Adipocyte (in vitro differentiated cells): Measurements from ENCODE around the gene ALMS1.

Experiments used
- DNase-seq: peaks from one replicate; pipeline ENCODE4 v3.0.0-alpha.2; 2015; ENCODE audit warnings: low read depth
- H3K27me3 ChIP-seq: replicated peaks from 2 replicates; pipeline ENCODE4 v1.7.0; 2013; ENCODE audit warnings: mild to moderate bottlenecking, low read length, moderate library complexity; ENCODE audit not compliant: control insufficient read depth, insufficient read depth
- H3K36me3 ChIP-seq: 2 replicates; pipeline ENCODE4 v1.7.0; 2013; ENCODE audit warnings: low read length, mild to moderate bottlenecking, moderate library complexity; ENCODE audit not compliant: control insufficient read depth, insufficient read depth, severe bottlenecking
- H3K4me1 ChIP-seq: 2 replicates; pipeline ENCODE4 v1.7.0; 2013; ENCODE audit warnings: mild to moderate bottlenecking, low read length, moderate library complexity; ENCODE audit not compliant: control insufficient read depth, insufficient read depth
- H3K4me3 ChIP-seq: 2 replicates; pipeline ENCODE4 v1.7.0; 2013; ENCODE audit warnings: mild to moderate bottlenecking, low read length, moderate library complexity
- H3K9ac ChIP-seq: 2 replicates; pipeline ENCODE4 v1.7.0; 2013; ENCODE audit warnings: mild to moderate bottlenecking, low read length, moderate library complexity
- H3K9me3 ChIP-seq: 2 replicates; pipeline ENCODE4 v1.7.0; 2013; ENCODE audit warnings: mild to moderate bottlenecking, low read length, moderate library complexity; ENCODE audit not compliant: control insufficient read depth

The ALMS1 gene

GRCh38 chr2:73406996-73407395 lies 21.4 kb downstream of the ALMS1 start:
- H3K4me1 ChIP-seq = no peaks in the 10 kb centered on the region
- H3K9me3 ChIP-seq = peaks cover 14% of the 10 kb centered on the region
- no peak for DNase-seq
- H3K27me3 ChIP-seq = no peaks in the 10 kb centered on the region
- H3K4me3 ChIP-seq = no peak overlapping the region
- H3K9ac ChIP-seq = no peak overlapping the region
- no peaks in the 10 kb centered on the region for H3K36me3 ChIP-seq

DNA sequence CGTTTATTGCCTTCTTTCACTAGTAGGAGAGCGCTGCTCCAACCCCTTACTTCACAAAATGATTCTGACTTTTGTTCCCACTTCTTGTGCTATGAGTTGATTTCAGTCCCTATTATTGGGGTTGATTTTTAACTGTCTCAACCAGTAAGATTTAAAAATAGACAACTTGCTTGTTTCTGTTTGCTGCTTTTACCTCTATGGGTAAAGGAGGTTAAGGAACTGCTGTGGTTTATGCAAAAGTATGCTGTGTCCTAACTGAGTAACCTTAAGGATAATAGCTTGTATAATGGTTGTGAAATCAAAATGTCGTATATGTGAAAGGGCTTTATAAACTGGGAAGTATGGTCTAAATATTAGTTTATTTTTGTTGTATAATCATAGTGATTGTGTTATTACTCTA lies 22.6 kb downstream of the ALMS1 start:
- peaks cover 10% of the 10 kb centered on the region for H3K9me3 ChIP-seq
- DNase-seq = no peak
- no peak overlapping the region for H3K9ac ChIP-seq
- H3K27me3 ChIP-seq = no peaks in the 10 kb centered on the region
- H3K4me1 ChIP-seq = no peaks in the 10 kb centered on the region
- no peaks in the 10 kb centered on the region for H3K36me3 ChIP-seq
- H3K4me3 ChIP-seq = no peak overlapping the region

- Histone ChIP-seq H3K27me3 (no peaks in the 10 kb centered on the region), H3K9me3 (no peaks in the 10 kb centered on the region), H3K9ac (no peak overlapping the region), H3K4me3 (no peak overlapping the region), H3K36me3 (no peaks in the 10 kb centered on the region), H3K4me1 (peaks cover 18% of the 10 kb centered on the region)
- DNase-seq = peak; percentile 11
These were observed 29.1 kb downstream of the ALMS1 start for GRCh38 chr2:73414696-73415095.

GRCh38 chr2:73415906-73416305 lies 30.3 kb downstream of the ALMS1 start:
- Histone ChIP-seq H3K4me1 (peaks cover 18% of the 10 kb centered on the region), H3K4me3 (no peak overlapping the region), H3K27me3 (no peaks in the 10 kb centered on the region), H3K9ac (no peak overlapping the region), H3K36me3 (no peaks in the 10 kb centered on the region), H3K9me3 (no peaks in the 10 kb centered on the region)
- DNase-seq = no peak

DNA sequence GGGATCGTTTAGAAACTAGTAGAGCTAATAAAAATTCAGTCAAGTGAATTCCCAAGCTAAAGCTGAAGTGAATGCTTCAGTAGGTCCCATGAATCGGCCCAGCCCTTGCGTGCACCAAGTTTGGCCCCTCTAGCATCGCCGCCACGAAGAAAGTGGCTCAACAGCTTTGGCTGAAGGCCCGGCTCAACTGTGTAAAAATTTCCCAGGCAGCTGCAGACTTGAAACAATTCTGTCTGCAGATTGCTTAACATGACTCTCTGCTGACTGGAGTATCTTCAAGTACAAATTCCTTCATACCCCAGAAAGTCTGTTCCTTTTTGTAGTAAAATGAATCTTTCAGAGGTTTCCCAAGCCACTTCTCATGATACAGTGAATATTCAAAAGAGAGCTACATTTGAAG lies 32.7 kb downstream of the ALMS1 start:
- Histone ChIP-seq H3K4me1 (peaks cover 18% of the 10 kb centered on the region), H3K4me3 (peak overlapping the region; percentile 50), H3K36me3 (no peaks in the 10 kb centered on the region), H3K27me3 (no peaks in the 10 kb centered on the region), H3K9me3 (no peaks in the 10 kb centered on the region), H3K9ac (peak overlapping the region; percentile 46)
- DNase-seq = peak; percentile 73

GRCh38 chr2:73423913-73424312 lies 38.3 kb downstream of the ALMS1 start:
- Histone ChIP-seq H3K4me3 (no peak overlapping the region), H3K9ac (no peak overlapping the region), H3K4me1 (peaks cover 6% of the 10 kb centered on the region), H3K27me3 (no peaks in the 10 kb centered on the region), H3K9me3 (no peaks in the 10 kb centered on the region), H3K36me3 (no peaks in the 10 kb centered on the region)
- no peak for DNase-seq

GRCh38 chr2:73426176-73426575 lies 40.5 kb downstream of the ALMS1 start:
- no peak overlapping the region for H3K9ac ChIP-seq
- H3K4me3 ChIP-seq = no peak overlapping the region
- no peak for DNase-seq
- no peaks in the 10 kb centered on the region for H3K36me3 ChIP-seq
- H3K27me3 ChIP-seq = no peaks in the 10 kb centered on the region
- no peaks in the 10 kb centered on the region for H3K4me1 ChIP-seq
- H3K9me3 ChIP-seq = no peaks in the 10 kb centered on the region

- H3K9ac ChIP-seq = no peak overlapping the region
- H3K4me3 ChIP-seq = no peak overlapping the region
- H3K9me3 ChIP-seq = peaks cover 13% of the 10 kb centered on the region
- H3K4me1 ChIP-seq = no peaks in the 10 kb centered on the region
- no peak for DNase-seq
- no peaks in the 10 kb centered on the region for H3K27me3 ChIP-seq
- peaks cover 19% of the 10 kb centered on the region for H3K36me3 ChIP-seq
These were observed 50.4 kb downstream of the ALMS1 start for GRCh38 chr2:73436019-73436418.

DNA sequence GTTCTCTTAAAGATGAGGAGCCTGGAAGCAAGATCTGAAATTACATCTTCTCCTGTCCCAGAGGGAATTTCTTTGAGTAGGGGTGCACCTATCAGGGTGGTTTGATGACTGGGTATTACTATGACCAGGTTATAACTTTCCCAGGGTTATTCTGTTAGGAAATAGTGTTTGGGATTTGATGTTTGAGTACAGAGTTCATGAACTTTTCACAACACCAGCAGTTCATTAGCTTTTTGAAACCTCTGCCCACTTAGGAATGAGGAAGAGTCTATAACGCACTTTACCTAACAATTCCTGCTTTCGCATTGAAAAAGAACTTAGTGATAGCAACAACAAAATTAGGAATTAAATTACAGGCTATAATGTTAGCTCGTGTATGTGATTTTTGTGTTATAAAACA lies 58.6 kb downstream of the ALMS1 start:
- no peaks in the 10 kb centered on the region for H3K27me3 ChIP-seq
- H3K9me3 ChIP-seq = no peaks in the 10 kb centered on the region
- H3K4me3 ChIP-seq = no peak overlapping the region
- H3K9ac ChIP-seq = no peak overlapping the region
- DNase-seq = no peak
- no peaks in the 10 kb centered on the region for H3K4me1 ChIP-seq
- peaks cover 14% of the 10 kb centered on the region for H3K36me3 ChIP-seq

- no peaks in the 10 kb centered on the region for H3K27me3 ChIP-seq
- no peak overlapping the region for H3K9ac ChIP-seq
- no peaks in the 10 kb centered on the region for H3K9me3 ChIP-seq
- H3K4me3 ChIP-seq = no peak overlapping the region
- H3K36me3 ChIP-seq = peaks cover 47% of the 10 kb centered on the region
- DNase-seq = no peak
- no peaks in the 10 kb centered on the region for H3K4me1 ChIP-seq
These were observed 63.2 kb downstream of the ALMS1 start for GRCh38 chr2:73448856-73449255.

DNA sequence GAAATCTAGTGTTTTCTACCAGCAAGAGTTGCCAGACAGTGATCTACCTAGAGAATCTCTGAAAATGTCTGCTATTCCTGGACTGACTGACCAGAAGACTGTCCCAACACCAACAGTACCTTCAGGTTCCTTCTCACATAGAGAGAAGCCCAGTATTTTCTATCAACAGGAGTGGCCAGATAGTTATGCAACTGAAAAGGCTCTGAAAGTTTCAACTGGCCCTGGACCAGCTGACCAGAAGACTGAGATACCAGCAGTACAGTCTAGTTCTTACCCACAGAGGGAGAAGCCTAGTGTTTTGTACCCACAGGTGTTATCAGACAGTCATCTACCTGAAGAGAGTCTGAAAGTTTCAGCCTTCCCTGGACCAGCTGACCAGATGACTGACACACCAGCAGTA lies 63.8 kb downstream of the ALMS1 start:
- Histone ChIP-seq H3K9ac (no peak overlapping the region), H3K9me3 (no peaks in the 10 kb centered on the region), H3K27me3 (no peaks in the 10 kb centered on the region), H3K36me3 (peaks cover 47% of the 10 kb centered on the region), H3K4me3 (no peak overlapping the region), H3K4me1 (no peaks in the 10 kb centered on the region)
- no peak for DNase-seq

DNA sequence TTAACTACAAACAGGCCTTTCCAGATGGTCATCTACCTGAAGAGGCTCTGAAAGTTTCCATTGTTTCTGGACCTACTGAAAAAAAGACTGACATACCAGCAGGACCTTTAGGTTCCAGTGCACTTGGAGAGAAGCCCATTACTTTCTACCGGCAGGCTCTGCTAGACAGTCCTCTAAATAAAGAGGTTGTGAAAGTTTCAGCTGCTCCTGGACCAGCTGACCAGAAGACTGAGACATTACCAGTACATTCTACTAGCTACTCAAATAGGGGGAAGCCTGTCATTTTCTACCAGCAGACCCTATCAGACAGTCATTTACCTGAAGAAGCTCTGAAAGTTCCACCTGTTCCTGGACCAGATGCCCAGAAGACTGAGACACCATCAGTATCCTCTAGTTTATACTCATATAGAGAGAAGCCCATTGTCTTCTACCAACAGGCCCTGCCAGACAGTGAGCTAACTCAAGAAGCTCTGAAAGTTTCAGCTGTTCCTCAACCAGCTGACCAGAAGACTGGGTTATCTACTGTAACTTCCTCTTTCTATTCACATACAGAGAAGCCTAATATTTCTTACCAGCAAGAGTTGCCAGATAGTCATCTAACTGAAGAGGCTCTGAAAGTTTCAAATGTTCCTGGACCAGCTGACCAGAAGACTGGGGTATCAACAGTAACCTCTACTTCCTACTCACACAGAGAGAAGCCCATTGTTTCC lies 65.8 kb downstream of the ALMS1 start:
- Histone ChIP-seq H3K4me3 (no peak overlapping the region), H3K4me1 (no peaks in the 10 kb centered on the region), H3K36me3 (peaks cover 47% of the 10 kb centered on the region), H3K9ac (no peak overlapping the region), H3K27me3 (no peaks in the 10 kb centered on the region), H3K9me3 (no peaks in the 10 kb centered on the region)
- no peak for DNase-seq
